ENCODE data around the gene SGMS1. TPM values are rescaled to one million over a fixed set of nuclear protein-coding genes. Genes with fewer than 3 reads are reported as not detected.

The SGMS1 gene
- total and polyA plus RNA-seq, 2 donors (not counting 3 experiments of a cell fraction or from before 2014, with no cell fraction given), result 9.7 to 23.7 TPM

GRCh38 chr10:50574305-50574704 lies 49.5 kb downstream of the SGMS1 start:
- BruUV-seq (replicated peaks), result no TSS peak
- H4K20me1 ChIP-seq (replicated peaks; ENCODE audit: control insufficient read depth, extremely low read depth, insufficient read depth, low read length), result no peaks in the 10 kb centered on the region
- TF ChIP-seq POLR2A (IDR thresholded peaks at IDR 0.05; ENCODE audit: low read depth, low read length) (no peak), MYC (IDR thresholded peaks at IDR 0.05; ENCODE audit: low read depth, low read length) (no peak), POLR2AphosphoS5 (IDR thresholded peaks at IDR 0.05; ENCODE audit: insufficient read depth, low read depth, low read length) (no peak), GATA2 (IDR thresholded peaks at IDR 0.05; ENCODE audit: insufficient read depth, insufficient read length, low read depth, low read length) (no peak), FOS (IDR thresholded peaks at IDR 0.05; ENCODE audit: borderline replicate concordance, insufficient read depth, low read length) (no peak), EZH2 (IDR thresholded peaks at IDR 0.05; ENCODE audit: borderline replicate concordance, low read depth, low read length, severe bottlenecking) (no peak), JUN (IDR thresholded peaks at IDR 0.05; ENCODE audit: borderline replicate concordance, insufficient read depth, insufficient read length, low read depth) (no peak)
- TF ChIP-seq, protein P1, sequence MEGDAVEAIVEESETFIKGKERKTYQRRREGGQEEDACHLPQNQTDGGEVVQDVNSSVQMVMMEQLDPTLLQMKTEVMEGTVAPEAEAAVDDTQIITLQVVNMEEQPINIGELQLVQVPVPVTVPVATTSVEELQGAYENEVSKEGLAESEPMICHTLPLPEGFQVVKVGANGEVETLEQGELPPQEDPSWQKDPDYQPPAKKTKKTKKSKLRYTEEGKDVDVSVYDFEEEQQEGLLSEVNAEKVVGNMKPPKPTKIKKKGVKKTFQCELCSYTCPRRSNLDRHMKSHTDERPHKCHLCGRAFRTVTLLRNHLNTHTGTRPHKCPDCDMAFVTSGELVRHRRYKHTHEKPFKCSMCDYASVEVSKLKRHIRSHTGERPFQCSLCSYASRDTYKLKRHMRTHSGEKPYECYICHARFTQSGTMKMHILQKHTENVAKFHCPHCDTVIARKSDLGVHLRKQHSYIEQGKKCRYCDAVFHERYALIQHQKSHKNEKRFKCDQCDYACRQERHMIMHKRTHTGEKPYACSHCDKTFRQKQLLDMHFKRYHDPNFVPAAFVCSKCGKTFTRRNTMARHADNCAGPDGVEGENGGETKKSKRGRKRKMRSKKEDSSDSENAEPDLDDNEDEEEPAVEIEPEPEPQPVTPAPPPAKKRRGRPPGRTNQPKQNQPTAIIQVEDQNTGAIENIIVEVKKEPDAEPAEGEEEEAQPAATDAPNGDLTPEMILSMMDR (IDR thresholded peaks at IDR 0.05; ENCODE audit: extremely low read depth in 1 of 2, insufficient read depth in 1 of 2, low read depth in 1 of 2, low read length in 2 of 2), result no peak
- TF ChIP-seq, protein P2, sequence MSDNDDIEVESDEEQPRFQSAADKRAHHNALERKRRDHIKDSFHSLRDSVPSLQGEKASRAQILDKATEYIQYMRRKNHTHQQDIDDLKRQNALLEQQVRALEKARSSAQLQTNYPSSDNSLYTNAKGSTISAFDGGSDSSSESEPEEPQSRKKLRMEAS (IDR thresholded peaks at IDR 0.05; ENCODE audit: insufficient read depth, insufficient read length), result no peak
- no peaks in the 10 kb centered on the region for H3K36me3 ChIP-seq (ENCODE audit: control insufficient read depth in 2 of 2, extremely low read depth in 1 of 2, insufficient read depth in 2 of 2, low read length in 2 of 2)
- ChIA-PET POLR2A (no interaction called here), CTCF (interaction anchor here (0.6 to 1.0 kb wide), 2 partner anchors 13 to 170 kb away, joined by 3 read pairs; no protein-coding TSS in a partner anchor)
- FAIRE-seq (no peak), DNase-seq (ENCODE audit: low read depth, low spot score) (no peak)
- H3K4me2 ChIP-seq (ENCODE audit: insufficient read depth, low read length), result no peak overlapping the region
- H3K4me1 ChIP-seq (ENCODE audit: control insufficient read depth, extremely low read depth, insufficient read depth, low read length), result no peaks in the 10 kb centered on the region
- no peak overlapping the region for H2AFZ ChIP-seq (ENCODE audit: low read depth, low read length)
- H3K9me1 ChIP-seq (replicated peaks; ENCODE audit: control insufficient read depth, extremely low read depth, insufficient read depth, low read length), result no peaks in the 10 kb centered on the region
- no peak overlapping the region for H3K9ac ChIP-seq (replicated peaks; ENCODE audit: extremely low read depth, insufficient read depth, low read length)
- dilution Hi-C loops (cut with MboI; ENCODE audit: extremely low pct_ligation_motif_present, low sequenced_read_pairs) (no loop called here), intact Hi-C loops (cut with micrococcal nuclease) (no loop called here)
- no peak overlapping the region for H3K4me3 ChIP-seq (replicated peaks in 1 of 3; ENCODE audit: insufficient read depth in 1 of 3, low read depth in 1 of 3, low read length in 3 of 3)
- H3K79me2 ChIP-seq (ENCODE audit: control insufficient read depth, insufficient read depth, low read length), result no peaks in the 10 kb centered on the region
- no peak overlapping the region for H3K27ac ChIP-seq (ENCODE audit: insufficient read depth, low read depth, low read length)
- H3K9me3 ChIP-seq (replicated peaks; ENCODE audit: control insufficient read depth, insufficient read depth, low read length), result no peaks in the 10 kb centered on the region
- H3K27me3 ChIP-seq (ENCODE audit: control insufficient read depth in 2 of 2, insufficient read depth in 2 of 2, low read length in 2 of 2), result no peaks in the 10 kb centered on the region

All from endothelial cell of umbilical vein (primary cell).